ENCODE measurements around the gene PCDHGA1. TPM values are rescaled to one million over a fixed set of nuclear protein-coding genes. Genes with fewer than 3 reads are reported as not detected.

Gene PCDHGA1
- total and polyA plus RNA-seq, 2 of the 4 experiments (the other 2 are of a cell fraction), result 0.90 to 0.92 TPM

DNA sequence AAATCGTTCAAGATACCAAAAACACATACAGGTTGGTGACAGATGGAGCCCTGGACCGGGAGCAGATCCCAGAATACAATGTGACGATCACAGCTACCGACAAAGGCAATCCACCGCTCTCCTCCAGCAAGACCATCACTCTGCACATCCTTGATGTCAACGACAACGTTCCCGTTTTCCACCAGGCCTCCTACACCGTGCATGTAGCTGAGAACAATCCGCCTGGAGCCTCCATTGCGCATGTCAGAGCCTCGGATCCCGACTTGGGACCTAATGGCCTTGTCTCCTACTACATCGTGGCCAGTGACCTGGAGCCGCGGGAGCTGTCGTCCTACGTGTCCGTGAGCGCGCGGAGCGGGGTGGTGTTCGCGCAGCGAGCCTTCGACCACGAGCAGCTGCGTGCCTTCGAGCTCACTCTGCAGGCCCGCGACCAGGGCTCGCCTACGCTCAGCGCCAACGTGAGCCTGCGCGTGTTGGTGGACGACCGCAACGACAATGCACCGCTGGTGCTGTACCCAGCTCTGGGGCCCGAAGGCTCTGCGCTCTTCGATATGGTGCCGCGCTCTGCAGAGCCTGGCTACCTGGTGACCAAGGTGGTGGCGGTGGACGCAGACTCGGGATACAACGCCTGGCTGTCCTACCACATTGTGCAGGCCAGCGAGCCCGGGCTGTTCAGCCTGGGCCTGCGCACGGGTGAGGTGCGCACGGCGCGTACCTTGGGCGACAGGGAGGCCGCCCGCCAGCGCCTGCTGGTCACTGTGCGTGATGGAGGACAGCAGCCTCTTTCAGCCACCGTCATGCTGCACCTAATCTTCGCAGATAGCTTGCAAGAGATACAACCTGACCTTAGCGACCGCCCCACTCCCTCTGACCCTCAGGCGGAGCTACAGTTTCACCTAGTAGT is 41.5 kb downstream of the PCDHGA1 start:
- Histone ChIP-seq H2AFZ (replicated peaks; ENCODE audit: low read length, poor library complexity) (peak overlapping the region; percentile 49), H3K23ac (ENCODE audit: low read depth, low read length) (no peak overlapping the region), H2BK15ac (ENCODE audit: low read depth, low read length) (no peak overlapping the region), H2BK20ac (ENCODE audit: low read depth, low read length) (no peak overlapping the region), H2BK120ac (ENCODE audit: low read depth, low read length) (no peak overlapping the region), H3K56ac (ENCODE audit: extremely low read depth, insufficient read depth, low read length) (no peak overlapping the region), H3K4me2 (ENCODE audit: low read depth, low read length) (no peak overlapping the region; the same call in 1 of the 2 replicates), H3K4me1 (ENCODE audit: control insufficient read depth, insufficient read depth, low read length) (no peaks in the 10 kb centered on the region), H3K4ac (ENCODE audit: low read depth, low read length) (no peak overlapping the region), H4K5ac (ENCODE audit: low read depth, low read length) (no peak overlapping the region), H3K9ac (ENCODE audit: low read depth, low read length) (no peak overlapping the region), H3K27ac (ENCODE audit: insufficient read depth, low read length) (no peak overlapping the region), H3K27me3 (ENCODE audit: control insufficient read depth, insufficient read depth, low read length) (no peaks in the 10 kb centered on the region), H2AK5ac (ENCODE audit: low read depth, low read length) (no peak overlapping the region), H3K9me1 (ENCODE audit: insufficient read depth, low read length) (no peaks in the 10 kb centered on the region), H2BK5ac (ENCODE audit: low read depth, low read length, poor library complexity, severe bottlenecking) (no peak overlapping the region), H4K8ac (ENCODE audit: low read depth in 2 of 2, low read length in 2 of 2) (no peak overlapping the region), H3K9me3 (ENCODE audit: control insufficient read depth, insufficient read depth, low read length) (peaks cover 57% of the 10 kb centered on the region), H4K20me1 (ENCODE audit: insufficient read depth, low read length) (no peaks in the 10 kb centered on the region), H3K36me3 (ENCODE audit: control insufficient read depth, insufficient read depth, low read length) (peaks cover 23% of the 10 kb centered on the region), H4K91ac (ENCODE audit: insufficient read depth, low read depth, low read length) (no peak overlapping the region), H3K79me1 (ENCODE audit: low read depth in 1 of 2, low read length in 2 of 2) (no peaks in the 10 kb centered on the region), H3K14ac (replicated peaks; ENCODE audit: low read depth, low read length) (no peak overlapping the region), H2AK9ac (replicated peaks; ENCODE audit: low read depth, low read length, poor library complexity) (no peak overlapping the region), H3K4me3 (ENCODE audit: insufficient read depth, low read depth, low read length) (no peak overlapping the region), H3K18ac (ENCODE audit: low read depth, low read length) (no peak overlapping the region)
- no TSS peak for BruUV-seq (replicated peaks)
- DNase-seq (no peak), ATAC-seq (ENCODE audit: low read depth) (no peak)
- 38% methylated on average over 53 of the region's 69 CpGs; no CpG with 5 or more reads in 1 of the 2 experiments for WGBS, 2 experiments (ENCODE audit: extremely low coverage in 2 of 2, insufficient read length in 1 of 2)
- TF ChIP-seq CHD1 (IDR thresholded peaks at IDR 0.05; ENCODE audit: low read depth, low read length) (no peak), NFE2L2 (IDR thresholded peaks at IDR 0.05; ENCODE audit: low read depth, low read length) (no peak), RFX5 (IDR thresholded peaks at IDR 0.05; ENCODE audit: low read depth, low read length) (no peak), MAFK (IDR thresholded peaks at IDR 0.05; ENCODE audit: low read depth, low read length) (no peak), RAD21 (IDR thresholded peaks at IDR 0.05; ENCODE audit: low read length) (no peak), POLR2A (IDR thresholded peaks at IDR 0.05; ENCODE audit: low read depth, low read length) (no peak)
- TF ChIP-seq, protein P1, sequence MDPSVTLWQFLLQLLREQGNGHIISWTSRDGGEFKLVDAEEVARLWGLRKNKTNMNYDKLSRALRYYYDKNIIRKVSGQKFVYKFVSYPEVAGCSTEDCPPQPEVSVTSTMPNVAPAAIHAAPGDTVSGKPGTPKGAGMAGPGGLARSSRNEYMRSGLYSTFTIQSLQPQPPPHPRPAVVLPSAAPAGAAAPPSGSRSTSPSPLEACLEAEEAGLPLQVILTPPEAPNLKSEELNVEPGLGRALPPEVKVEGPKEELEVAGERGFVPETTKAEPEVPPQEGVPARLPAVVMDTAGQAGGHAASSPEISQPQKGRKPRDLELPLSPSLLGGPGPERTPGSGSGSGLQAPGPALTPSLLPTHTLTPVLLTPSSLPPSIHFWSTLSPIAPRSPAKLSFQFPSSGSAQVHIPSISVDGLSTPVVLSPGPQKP (IDR thresholded peaks at IDR 0.05; ENCODE audit: borderline replicate concordance, low read depth, low read length), result no peak
- TF ChIP-seq, protein P2, sequence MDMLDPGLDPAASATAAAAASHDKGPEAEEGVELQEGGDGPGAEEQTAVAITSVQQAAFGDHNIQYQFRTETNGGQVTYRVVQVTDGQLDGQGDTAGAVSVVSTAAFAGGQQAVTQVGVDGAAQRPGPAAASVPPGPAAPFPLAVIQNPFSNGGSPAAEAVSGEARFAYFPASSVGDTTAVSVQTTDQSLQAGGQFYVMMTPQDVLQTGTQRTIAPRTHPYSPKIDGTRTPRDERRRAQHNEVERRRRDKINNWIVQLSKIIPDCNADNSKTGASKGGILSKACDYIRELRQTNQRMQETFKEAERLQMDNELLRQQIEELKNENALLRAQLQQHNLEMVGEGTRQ (IDR thresholded peaks at IDR 0.05; ENCODE audit: low read depth, low read length), result no peak
- ChIA-PET POLR2A (ENCODE audit: unreplicated experiment) (no interaction called here), CTCF (interaction anchor here (1.3 kb wide), 1 partner anchor 192 kb away, joined by 4 read pairs; no protein-coding TSS in a partner anchor)
- in situ Hi-C loops (cut with MboI; ENCODE audit: low sequenced_read_pairs), result no loop called here
- dilution Hi-C loops (cut with HindIII; ENCODE audit: low sequenced_read_pairs, unreplicated experiment), result no loop called here
- intact Hi-C loops (cut with micrococcal nuclease), result no loop called here
